ENCODE data around the gene LOXL3.

The LOXL3 gene

GRCh38 chr2:74596584-74596983 is 42.8 kb upstream of the LOXL3 start:
- Histone ChIP-seq H3K27ac (ENCODE audit: extremely low read depth, low read depth, low read length) (no peak overlapping the region), H3K4me1 (ENCODE audit: control insufficient read depth, insufficient read depth, low read length) (peaks cover 7% of the 10 kb centered on the region; the same call in 1 of the 2 replicates), H3K9me3 (ENCODE audit: control insufficient read depth, insufficient read depth, low read depth, low read length) (no peaks in the 10 kb centered on the region), H3K36me3 (ENCODE audit: control insufficient read depth in 2 of 2, insufficient read depth in 1 of 2, low read length in 2 of 2) (no peaks in the 10 kb centered on the region), H3K4me3 (ENCODE audit: low read depth, low read length) (no peak overlapping the region)
- no peak for TF ChIP-seq ZNF223 (tag by site-specific recombination; IDR thresholded peaks at IDR 0.05)
- TF ChIP-seq EGR2 (tag by site-specific recombination; IDR thresholded peaks at IDR 0.05; ENCODE audit: low read depth) = no peak
- TF ChIP-seq PRDM2 (tag by site-specific recombination; IDR thresholded peaks at IDR 0.05; ENCODE audit: borderline replicate concordance) = no peak
- TF ChIP-seq ZNF266 (tag by site-specific recombination; IDR thresholded peaks at IDR 0.05; ENCODE audit: low read depth) = no peak
- TF ChIP-seq AEBP2 (tag by site-specific recombination; IDR thresholded peaks at IDR 0.05; ENCODE audit: borderline replicate concordance) = no peak
- TF ChIP-seq ZNF23 (tag by site-specific recombination; IDR thresholded peaks at IDR 0.05; ENCODE audit: borderline replicate concordance) = no peak
- TF ChIP-seq ZNF24 (tag by site-specific recombination; IDR thresholded peaks at IDR 0.05) = no peak
- no peak for TF ChIP-seq ZNF571 (tag by site-specific recombination; IDR thresholded peaks at IDR 0.05)
- no peak for TF ChIP-seq ZBTB26 (tag by site-specific recombination; optimal IDR thresholded peaks at IDR 0.05)
- no peak for TF ChIP-seq ZNF626 (tag by site-specific recombination; IDR thresholded peaks at IDR 0.05)
- TF ChIP-seq ZNF776 (tag by site-specific recombination; IDR thresholded peaks at IDR 0.05; ENCODE audit: borderline replicate concordance) = no peak
- ChIA-PET POLR2A (no interaction called here), CTCF (interaction anchor here (0.6 to 3.3 kb wide), 3 partner anchors 10 to 114 kb away, joined by 3 to 12 read pairs (median 3); partner anchors contain the start of genes CCDC142 and TTC31)

GRCh38 chr2:74593826-74594772 is 40.4 kb upstream of the LOXL3 start:
- POLR2A ChIA-PET = interaction anchor here (0.7 kb wide), 1 partner anchor 9 kb away, joined by 3 read pairs; no protein-coding TSS in a partner anchor
- Histone ChIP-seq H3K9me3 (ENCODE audit: control insufficient read depth, insufficient read depth, low read depth, low read length) (no peaks in the 10 kb centered on the region), H3K36me3 (ENCODE audit: control insufficient read depth in 2 of 2, insufficient read depth in 1 of 2, low read length in 2 of 2) (no peaks in the 10 kb centered on the region), H3K27ac (ENCODE audit: extremely low read depth, low read depth, low read length) (no peak overlapping the region), H3K4me1 (ENCODE audit: control insufficient read depth, insufficient read depth, low read length) (peaks cover 7% of the 10 kb centered on the region; the same call in 1 of the 2 replicates), H3K4me3 (ENCODE audit: low read depth, low read length) (no peak overlapping the region)
- CTCF ChIA-PET = interaction anchor here (1.0 to 1.2 kb wide), 3 partner anchors 8 to 22 kb away, joined by 3 to 5 read pairs (median 3); no protein-coding TSS in a partner anchor
- TF ChIP-seq ZNF544 (tag by site-specific recombination; IDR thresholded peaks at IDR 0.05) (no peak), HIC1 (tag by site-specific recombination; IDR thresholded peaks at IDR 0.05) (no peak), RBAK (tag by site-specific recombination; IDR thresholded peaks at IDR 0.05) (no peak), ZSCAN16 (tag by site-specific recombination; IDR thresholded peaks at IDR 0.05) (no peak), ZBTB10 (tag by site-specific recombination; IDR thresholded peaks at IDR 0.05) (no peak), ZNF37A (tag by site-specific recombination; IDR thresholded peaks at IDR 0.05) (no peak), KLF16 (tag by site-specific recombination; IDR thresholded peaks at IDR 0.05) (no peak), ZSCAN23 (tag by site-specific recombination; IDR thresholded peaks at IDR 0.05) (no peak)
